ENCODE measurements around the gene BRD4. TPM values are rescaled to one million over a fixed set of nuclear protein-coding genes. Genes with fewer than 3 reads are reported as not detected.
A peak's percentile ranks its signal among the peaks of the same experiment; 100 is the strongest.

Gene BRD4
- total and polyA plus RNA-seq, 2 donors (not counting 3 experiments of a cell fraction or from before 2014, with no cell fraction given), result 14.9 to 125 TPM

GRCh38 chr19:15286688-15287365, 45.5 kb downstream of the BRD4 start:
- POLR2A ChIA-PET, result no interaction called here
- H3K9ac ChIP-seq (replicated peaks; ENCODE audit: extremely low read depth, insufficient read depth, low read length), result no peak overlapping the region
- H3K27me3 ChIP-seq (ENCODE audit: control insufficient read depth in 2 of 2, insufficient read depth in 2 of 2, low read length in 2 of 2), result no peaks in the 10 kb centered on the region
- peaks cover 99% of the 10 kb centered on the region for H3K79me2 ChIP-seq (ENCODE audit: control insufficient read depth, insufficient read depth, low read length)
- no TSS peak for BruUV-seq (replicated peaks)
- CTCF ChIA-PET, result no interaction called here
- no peak for FAIRE-seq
- no peak overlapping the region for H3K27ac ChIP-seq (ENCODE audit: insufficient read depth, low read depth, low read length)
- H3K9me3 ChIP-seq (replicated peaks; ENCODE audit: control insufficient read depth, insufficient read depth, low read length), result no peaks in the 10 kb centered on the region
- TF ChIP-seq GATA2 (IDR thresholded peaks at IDR 0.05; ENCODE audit: insufficient read depth, insufficient read length, low read depth, low read length) (no peak), MAX (IDR thresholded peaks at IDR 0.05; ENCODE audit: insufficient read depth, insufficient read length) (no peak), POLR2A (IDR thresholded peaks at IDR 0.05; ENCODE audit: low read depth, low read length) (no peak), CTCF (IDR thresholded peaks at IDR 0.05; ENCODE audit: extremely low read depth in 1 of 2, insufficient read depth in 1 of 2, low read depth in 1 of 2, low read length in 2 of 2) (no peak), POLR2AphosphoS5 (IDR thresholded peaks at IDR 0.05; ENCODE audit: insufficient read depth, low read depth, low read length) (no peak), JUN (IDR thresholded peaks at IDR 0.05; ENCODE audit: borderline replicate concordance, insufficient read depth, insufficient read length, low read depth) (no peak), MYC (IDR thresholded peaks at IDR 0.05; ENCODE audit: low read depth, low read length) (no peak), EZH2 (IDR thresholded peaks at IDR 0.05; ENCODE audit: borderline replicate concordance, low read depth, low read length, severe bottlenecking) (no peak), FOS (IDR thresholded peaks at IDR 0.05; ENCODE audit: borderline replicate concordance, insufficient read depth, low read length) (no peak)
- H3K36me3 ChIP-seq (ENCODE audit: control insufficient read depth in 2 of 2, extremely low read depth in 1 of 2, insufficient read depth in 2 of 2, low read length in 2 of 2), result no peaks in the 10 kb centered on the region
- peaks cover 20% of the 10 kb centered on the region for H4K20me1 ChIP-seq (replicated peaks; ENCODE audit: control insufficient read depth, extremely low read depth, insufficient read depth, low read length)
- peaks cover 21% of the 10 kb centered on the region for H3K4me1 ChIP-seq (ENCODE audit: control insufficient read depth, extremely low read depth, insufficient read depth, low read length)
- H3K9me1 ChIP-seq (replicated peaks; ENCODE audit: control insufficient read depth, extremely low read depth, insufficient read depth, low read length), result no peaks in the 10 kb centered on the region
- H3K4me2 ChIP-seq (ENCODE audit: insufficient read depth, low read length), result no peak overlapping the region
- dilution Hi-C loops (cut with MboI; ENCODE audit: extremely low pct_ligation_motif_present, low sequenced_read_pairs), result no loop called here
- H2AFZ ChIP-seq (ENCODE audit: low read depth, low read length), result no peak overlapping the region
- peak; percentile 34 for DNase-seq (ENCODE audit: low read depth, low spot score)
- no peak overlapping the region for H3K4me3 ChIP-seq (replicated peaks in 1 of 3; ENCODE audit: insufficient read depth in 1 of 3, low read depth in 1 of 3, low read length in 3 of 3)
- intact Hi-C loops (cut with micrococcal nuclease), result no loop called here
